Cardiac fibroblast (primary cell): ENCODE data around the gene CFDP1.

Experiments
- DNase-seq, 2 donors: peaks; one replicate each; pipeline versions ENCODE4 v3.0.0 to v3.0.0-alpha.2; 2010; ENCODE audit warnings: low read depth in 2 of 2
- H3K4me3 ChIP-seq, 2 donors: replicated peaks in 1 of 2; 1 replicate in 1 of 2; 2 replicates in 1 of 2; pipeline ENCODE4 v1.5.1; 2011; ENCODE audit warnings: low read depth in 2 of 2, low read length in 2 of 2, mild to moderate bottlenecking in 2 of 2, moderate library complexity in 1 of 2
- CTCF ChIP-seq: IDR thresholded peaks from one replicate; pipeline ENCODE4 v1.5.1; 2011; ENCODE audit warnings: low read depth, mild to moderate bottlenecking, low read length, inconsistent platforms

CFDP1 gene

GRCh38 chr16:75477680-75478473, 44.6 kb upstream of the CFDP1 start:
- TF ChIP-seq CTCF = no peak
- no peak for DNase-seq
- no peak overlapping the region for H3K4me3 ChIP-seq

GRCh38 chr16:75476817-75477216, 43.5 kb upstream of the CFDP1 start:
- no peak for DNase-seq
- no peak overlapping the region for H3K4me3 ChIP-seq
- TF ChIP-seq CTCF = no peak

- DNase-seq = no peak
Measured at GRCh38 chr16:75475420-75475847, 42.1 kb upstream of the CFDP1 start.

GRCh38 chr16:75472908-75473877, 39.9 kb upstream of the CFDP1 start:
- H3K4me3 ChIP-seq = no peak overlapping the region
- TF ChIP-seq CTCF = no peak
- no peak for DNase-seq

More at GRCh38 chr16:75475420-75475847, 42.1 kb upstream of the CFDP1 start:
- no peak for TF ChIP-seq CTCF
- no peak overlapping the region for H3K4me3 ChIP-seq

GRCh38 chr16:75471723-75472633, 38.7 kb upstream of the CFDP1 start:
- DNase-seq = peak; percentile 75 to 76
- no peak overlapping the region for H3K4me3 ChIP-seq
- TF ChIP-seq CTCF = peak; percentile 76

GRCh38 chr16:75466760-75467159, 33.5 kb upstream of the CFDP1 start:
- H3K4me3 ChIP-seq = no peak overlapping the region
- TF ChIP-seq CTCF = no peak
- no peak for DNase-seq
